GM23338 (cell line): ENCODE results near the gene PRKG2. TPM values are rescaled to one million over a fixed set of nuclear protein-coding genes. Genes with fewer than 3 reads are reported as not detected.

Experiments
- ATAC-seq: fragments of 200-7000 bp; cut with Tn5 transposase; 3 replicates; pipeline ENCODE4 v1.9.1; 2020
- DNase-seq: peaks from one replicate; pipeline ENCODE4 v3.0.0-alpha.2; 2015; ENCODE audit warnings: low spot score
- H2AFZ ChIP-seq: fragments of 200-600 bp; sonication (generic); 2 replicates; pipeline ENCODE4 v1.8.0; 2016; ENCODE audit warnings: antibody characterized with exemption, mild to moderate bottlenecking, moderate library complexity
- H3F3A ChIP-seq: fragments of 200-600 bp; sonication (generic); replicated peaks from 2 replicates; pipeline ENCODE4 v1.8.0; 2017; ENCODE audit warnings: antibody characterized with exemption, mixed run types, low read depth
- H3K27ac ChIP-seq: fragments of 200-600 bp; sonication (generic); 2 replicates; pipeline ENCODE4 v1.6.1; 2016; ENCODE audit warnings: low read depth
- H3K27me3 ChIP-seq: fragments of 200-600 bp; sonication (generic); 2 replicates; pipeline ENCODE4 v1.8.0; 2016; ENCODE audit warnings: mild to moderate bottlenecking, mixed run types, moderate library complexity; ENCODE audit not compliant: insufficient read depth
- H3K36me3 ChIP-seq: fragments of 200-600 bp; sonication (generic); 2 replicates; pipeline ENCODE4 v1.8.0; 2016; ENCODE audit warnings: mild to moderate bottlenecking; ENCODE audit not compliant: insufficient read depth
- H3K4me1 ChIP-seq: fragments of 200-600 bp; sonication (generic); 2 replicates; pipeline ENCODE4 v1.8.0; 2016; ENCODE audit warnings: mild to moderate bottlenecking, moderate library complexity; ENCODE audit not compliant: insufficient read depth
- H3K4me2 ChIP-seq: fragments of 200-600 bp; sonication (generic); 2 replicates; pipeline ENCODE4 v1.7.1; 2017; ENCODE audit warnings: mixed run types
- H3K4me3 ChIP-seq: fragments of 200-600 bp; sonication (generic); 2 replicates; pipeline ENCODE4 v1.6.1; 2016; ENCODE audit warnings: mixed run types
- H3K79me2 ChIP-seq: fragments of 200-600 bp; sonication (generic); replicated peaks from 2 replicates; pipeline ENCODE4 v1.8.0; 2017; ENCODE audit warnings: mild to moderate bottlenecking; ENCODE audit not compliant: insufficient read depth
- H3K9me2 ChIP-seq: fragments of 200-600 bp; sonication (generic); 2 replicates; pipeline ENCODE4 v1.8.0; 2017; ENCODE audit not compliant: insufficient read depth
- H4K20me1 ChIP-seq: fragments of 200-600 bp; sonication (generic); replicated peaks from 2 replicates; pipeline ENCODE4 v1.8.0; 2017; ENCODE audit warnings: mild to moderate bottlenecking; ENCODE audit not compliant: insufficient read depth
- H3K27ac Mint-ChIP-seq: 2 replicates; pipeline ENCODE4 v1.8.0; 2020; ENCODE audit warnings: inconsistent platforms, mild to moderate bottlenecking, moderate library complexity, mixed read lengths
- H3K27me3 Mint-ChIP-seq: 3 replicates; pipeline ENCODE4 v1.8.0; 2022; ENCODE audit warnings: low read depth, mild to moderate bottlenecking, moderate library complexity, mixed read lengths, inconsistent platforms; ENCODE audit not compliant: insufficient read depth, poor library complexity
- H3K36me3 Mint-ChIP-seq: 3 replicates; pipeline ENCODE4 v1.8.0; 2021; ENCODE audit warnings: low read depth, mild to moderate bottlenecking, inconsistent platforms, moderate library complexity, mixed read lengths
- H3K4me1 Mint-ChIP-seq: 3 replicates; pipeline ENCODE4 v1.8.0; 2020; ENCODE audit warnings: mild to moderate bottlenecking, inconsistent platforms, mixed read lengths
- H3K4me3 Mint-ChIP-seq: 3 replicates; pipeline ENCODE4 v1.8.0; 2021; ENCODE audit warnings: moderate library complexity, mild to moderate bottlenecking, inconsistent platforms, mixed read lengths
- H3K9me3 Mint-ChIP-seq: 3 replicates; pipeline ENCODE4 v1.8.0; 2020; ENCODE audit warnings: moderate library complexity, mild to moderate bottlenecking, inconsistent platforms, mixed read lengths
- CTCF ChIP-seq, 2 experiments: fragments of 200-600 bp in 1 of 2; sonication (generic) in 1 of 2; conservative IDR thresholded peaks; 2 replicates each; pipeline versions ENCODE4 v1.5.1 to v1.6.1; 2016 to 2017; ENCODE audit warnings: antibody characterized with exemption in 2 of 2, low read depth in 2 of 2, mild to moderate bottlenecking in 2 of 2, moderate library complexity in 1 of 2
- EZH2phosphoT487 ChIP-seq: fragments of 200-600 bp; sonication (generic); IDR thresholded peaks from one replicate; pipeline ENCODE4 v1.8.1; 2018; ENCODE audit warnings: antibody characterized with exemption; ENCODE audit not compliant: unreplicated experiment
- NANOG ChIP-seq: IDR thresholded peaks from 2 replicates; pipeline ENCODE4 v1.6.1; 2016; ENCODE audit warnings: antibody characterized with exemption, borderline replicate concordance
- STAT1 ChIP-seq: IDR thresholded peaks from one replicate; pipeline ENCODE4 v1.6.1; 2016; ENCODE audit warnings: antibody characterized with exemption; ENCODE audit not compliant: unreplicated experiment
- ZNF114 ChIP-seq: fragments of 250-450 bp; sonication (Bioruptor Pico); IDR thresholded peaks from 2 replicates; pipeline ENCODE4 v1.5.0; 2020; ENCODE audit warnings: mild to moderate bottlenecking, moderate library complexity
- ZNF331 ChIP-seq: fragments of 250-450 bp; sonication (Bioruptor Pico); IDR thresholded peaks from 2 replicates; pipeline ENCODE4 v1.5.0; 2020; ENCODE audit warnings: low read depth, mild to moderate bottlenecking, moderate library complexity
- ZNF462 ChIP-seq: fragments of 250-450 bp; sonication (Bioruptor Pico); IDR thresholded peaks from 2 replicates; pipeline ENCODE4 v1.5.0; 2020; ENCODE audit warnings: mild to moderate bottlenecking, moderate library complexity
- polyA plus RNA-seq: library from polyadenylated mRNA; unstranded; fragments of >200 nt; fragmentation: Nextera tagmentation; extraction: Ambion mirVana; gene quantifications from 2 replicates; pipeline ENCODE4 v1.2.1, GENCODE V29; 2016
- total RNA-seq: library from RNA; depleted of rRNA; stranded (reverse); fragments of >200 nt; shearing (Covaris generic); gene quantifications from 2 replicates; pipeline ENCODE4 v1.2.3, GENCODE V29; 2014

Gene PRKG2
- total and polyA plus RNA-seq, 2 experiments from 2014 or later, result 1.9 to 3.6 TPM

GRCh38 chr4:81227968-81228367 lies 12.9 kb upstream of the PRKG2 start (continued):
- TF ChIP-seq ZNF462 (CRISPR knock-in tag) (no peak), CTCF (conservative IDR thresholded peaks at IDR 0.05; ENCODE audit: low read depth in 2 of 2) (no peak)

- Mint-ChIP-seq H3K4me3 (no peak overlapping the region), H3K4me1 (no peaks in the 10 kb centered on the region), H3K36me3 (peaks cover 20% of the 10 kb centered on the region), H3K27me3 (peaks cover 9% of the 10 kb centered on the region), H3K9me3 (peaks cover 27% of the 10 kb centered on the region), H3K27ac (no peak overlapping the region)
- no peaks in the 10 kb centered on the region for H3K27me3 ChIP-seq
- H3K79me2 ChIP-seq, result no peaks in the 10 kb centered on the region
- peaks cover 18% of the 10 kb centered on the region for H3K9me2 ChIP-seq
- peaks cover 8% of the 10 kb centered on the region; the same call in 1 of the 2 replicates for H3K4me1 ChIP-seq
- no peak overlapping the region for H3K4me2 ChIP-seq
- no peak overlapping the region for H2AFZ ChIP-seq
- no peak overlapping the region for H3K27ac ChIP-seq
- H3K36me3 ChIP-seq, result no peaks in the 10 kb centered on the region
- ATAC-seq (no peak), DNase-seq (no peak)
- H4K20me1 ChIP-seq, result no peaks in the 10 kb centered on the region
- no peaks in the 10 kb centered on the region for H3F3A ChIP-seq
- no peak overlapping the region for H3K4me3 ChIP-seq
- TF ChIP-seq ZNF331 (CRISPR knock-in tag) (no peak), STAT1 (no peak), NANOG (no peak), EZH2phosphoT487 (no peak), ZNF462 (CRISPR knock-in tag) (no peak), ZNF114 (CRISPR knock-in tag) (no peak)
These were observed 12.1 kb upstream of the PRKG2 start for GRCh38 chr4:81227138-81227537.
